Activated T-cell treated with anti-CD3 and anti-CD28 coated beads, Interleukin-2, amount 50 U/mL, for 72 hours (primary cell): ENCODE data around the gene GAK. TPM values are rescaled to one million over a fixed set of nuclear protein-coding genes. Genes with fewer than 3 reads are reported as not detected.

Experiments used
- ATAC-seq, 2 donors: fragments of 150-1000 bp; cut with Tn5 transposase; replicated peaks in 1 of 2; 2 replicates each; pipeline ENCODE4 v1.10.0; 2021; ENCODE audit warnings: moderate library complexity in 2 of 2, mild to moderate bottlenecking in 1 of 2
- DNase-seq, 2 donors: peaks; one replicate each; pipeline ENCODE4 v3.0.0; 2021 to 2022; ENCODE audit warnings: mixed read lengths in 1 of 2
- H3K27ac Mint-ChIP-seq: one replicate; pipeline ENCODE4 v1.8.0; 2022; ENCODE audit warnings: mild to moderate bottlenecking, moderate library complexity, mixed read lengths
- H3K27me3 Mint-ChIP-seq: one replicate; pipeline ENCODE4 v1.8.0; 2022; ENCODE audit warnings: low read depth, mixed read lengths
- H3K36me3 Mint-ChIP-seq, 2 donors: one replicate each; pipeline ENCODE4 v1.8.0; 2022; ENCODE audit warnings: mixed read lengths in 2 of 2, mild to moderate bottlenecking in 1 of 2; ENCODE audit not compliant: insufficient read depth in 2 of 2
- H3K4me1 Mint-ChIP-seq: one replicate; pipeline ENCODE4 v1.8.0; 2022; ENCODE audit warnings: low read depth, mixed read lengths
- H3K4me3 Mint-ChIP-seq, 2 donors: one replicate each; pipeline ENCODE4 v1.8.0; 2022; ENCODE audit warnings: mild to moderate bottlenecking in 2 of 2, mixed read lengths in 2 of 2, moderate library complexity in 2 of 2
- H3K9me3 Mint-ChIP-seq, 2 donors: one replicate each; pipeline ENCODE4 v1.8.0; 2022; ENCODE audit warnings: mixed read lengths in 2 of 2
- total RNA-seq, 2 donors: library from RNA; stranded (reverse); gene quantifications; one replicate each; pipeline ENCODE4 v1.2.3, GENCODE V29; 2022

Gene GAK
- total RNA-seq, 2 donors from 2014 or later = 136 to 140 TPM

DNA sequence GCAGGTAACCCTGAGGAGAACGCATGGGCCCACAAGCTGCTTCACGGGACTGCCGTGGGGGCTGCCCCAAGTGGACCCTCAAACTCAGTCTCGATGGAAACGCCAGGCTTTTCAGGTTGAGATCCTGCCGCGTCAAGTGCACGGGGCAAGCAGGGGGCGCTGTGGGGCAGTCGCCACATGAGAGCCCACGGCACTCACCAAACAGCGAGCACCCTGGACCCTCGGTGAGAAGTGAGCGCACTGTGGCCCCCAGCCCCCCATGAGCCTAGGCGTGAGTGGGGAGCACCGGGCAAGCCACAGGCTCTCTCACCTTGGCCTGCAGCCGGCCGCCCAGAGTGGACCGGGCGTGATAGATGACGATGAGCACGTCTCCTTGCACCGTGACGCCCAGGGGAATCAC is 55.3 kb downstream of the GAK start:
- Mint-ChIP-seq H3K4me3 (peak overlapping the region in 1 of 2 donors; percentile 51), H3K4me1 (peaks cover 29% of the 10 kb centered on the region), H3K36me3 (peaks cover 4 to 20% of the 10 kb centered on the region in 2 donors), H3K27ac (peak overlapping the region; percentile 61), H3K9me3 (no peaks in the 10 kb centered on the region), H3K27me3 (no peaks in the 10 kb centered on the region)
- no peak for ATAC-seq
- DNase-seq = no peak

- Mint-ChIP-seq H3K4me1 (peaks cover 29% of the 10 kb centered on the region), H3K36me3 (peaks cover 4 to 20% of the 10 kb centered on the region in 2 donors), H3K27ac (no peak overlapping the region), H3K27me3 (no peaks in the 10 kb centered on the region), H3K9me3 (no peaks in the 10 kb centered on the region), H3K4me3 (no peak overlapping the region)
- DNase-seq (no peak), ATAC-seq (no peak)
Measured at GRCh38 chr4:875818-876423, 56.2 kb downstream of the GAK start.

DNA sequence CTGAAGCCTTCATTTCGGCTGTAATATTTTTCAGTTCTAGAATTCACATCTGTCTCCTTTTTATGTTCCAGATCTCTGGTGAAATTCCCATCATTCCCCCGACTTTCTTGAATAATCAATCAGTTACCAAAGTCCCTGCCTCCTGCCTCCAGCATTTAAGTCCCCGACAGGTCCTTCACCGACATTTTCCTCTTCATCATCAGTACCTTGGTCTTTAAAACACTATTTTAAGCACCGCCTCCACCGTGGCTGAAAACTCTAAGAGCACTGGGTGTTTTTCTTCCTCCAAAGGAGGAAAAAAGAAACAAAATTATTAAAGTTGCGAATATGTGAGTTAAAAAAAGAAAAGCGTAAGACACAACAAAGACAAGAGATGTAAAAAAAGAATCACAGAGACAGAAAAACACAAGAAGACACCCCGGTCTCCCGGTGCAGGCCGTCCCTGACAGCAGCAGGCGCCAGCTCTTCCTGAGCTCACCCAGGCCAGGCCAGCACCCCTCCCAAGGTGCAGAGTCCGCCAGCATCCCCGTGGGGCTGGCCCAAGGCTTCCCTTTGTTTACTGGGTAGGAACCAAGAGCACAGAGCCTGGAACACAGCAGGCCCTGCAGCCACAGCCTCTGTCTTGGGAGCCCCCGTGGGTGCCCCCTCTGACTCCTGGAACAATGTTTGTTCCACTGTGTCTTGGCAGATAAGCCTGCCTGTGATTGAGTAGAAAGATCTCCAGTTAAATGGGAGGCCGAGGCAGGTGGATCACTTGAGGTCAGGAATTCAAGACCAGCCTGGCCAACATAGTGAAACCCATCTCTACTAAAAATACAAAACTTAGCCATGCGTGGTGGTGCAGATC is 56.9 kb downstream of the GAK start:
- no peak overlapping the region for H3K27ac Mint-ChIP-seq
- no peaks in the 10 kb centered on the region for H3K27me3 Mint-ChIP-seq
- DNase-seq = no peak
- H3K36me3 Mint-ChIP-seq = peaks cover 4 to 24% of the 10 kb centered on the region in 2 donors
- H3K9me3 Mint-ChIP-seq = no peaks in the 10 kb centered on the region
- H3K4me3 Mint-ChIP-seq = no peak overlapping the region
- no peak for ATAC-seq
- H3K4me1 Mint-ChIP-seq = peaks cover 24% of the 10 kb centered on the region

- ATAC-seq (no peak), DNase-seq (no peak)
- Mint-ChIP-seq H3K36me3 (peaks cover 11 to 28% of the 10 kb centered on the region in 2 donors), H3K4me1 (peaks cover 13% of the 10 kb centered on the region), H3K27me3 (no peaks in the 10 kb centered on the region), H3K27ac (no peak overlapping the region), H3K9me3 (peaks cover 0 to 4% of the 10 kb centered on the region in 2 donors), H3K4me3 (no peak overlapping the region)
Measured at GRCh38 chr4:874056-874455, 58.1 kb downstream of the GAK start.

GRCh38 chr4:872241-872981 is 59.7 kb downstream of the GAK start:
- no peaks in the 10 kb centered on the region for H3K27me3 Mint-ChIP-seq
- no peak for DNase-seq
- peaks cover 0 to 4% of the 10 kb centered on the region in 2 donors for H3K9me3 Mint-ChIP-seq
- H3K27ac Mint-ChIP-seq = no peak overlapping the region
- H3K4me3 Mint-ChIP-seq = no peak overlapping the region
- H3K36me3 Mint-ChIP-seq = peaks cover 14 to 30% of the 10 kb centered on the region in 2 donors
- H3K4me1 Mint-ChIP-seq = no peaks in the 10 kb centered on the region
- ATAC-seq = peak; percentile 26 to 35

DNA sequence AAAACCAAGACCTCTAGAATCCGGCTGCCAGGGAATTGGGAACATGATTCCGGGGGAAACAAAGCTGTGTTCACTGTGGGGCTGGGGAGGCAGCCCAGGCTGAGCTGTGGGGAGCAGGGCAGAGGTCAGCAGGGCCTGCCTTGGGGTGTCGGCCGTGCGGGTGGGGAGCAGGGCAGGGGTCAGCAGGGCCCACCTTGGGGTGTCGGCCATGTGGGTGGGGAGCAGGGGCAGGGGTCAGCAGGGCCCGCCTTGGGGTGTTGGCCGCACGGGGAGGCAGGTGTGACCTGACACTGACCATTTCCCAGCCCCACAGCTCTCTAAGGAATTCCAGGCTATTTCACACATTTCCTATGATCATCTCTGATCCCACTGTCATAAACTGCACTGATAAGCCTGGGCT is 60.6 kb downstream of the GAK start:
- ATAC-seq (no peak), DNase-seq (no peak)
- no peaks in the 10 kb centered on the region for H3K27me3 Mint-ChIP-seq
- no peak overlapping the region for H3K4me3 Mint-ChIP-seq
- H3K36me3 Mint-ChIP-seq = peaks cover 14 to 26% of the 10 kb centered on the region in 2 donors
- no peak overlapping the region for H3K27ac Mint-ChIP-seq
- H3K9me3 Mint-ChIP-seq = peaks cover 0 to 4% of the 10 kb centered on the region in 2 donors
- H3K4me1 Mint-ChIP-seq = no peaks in the 10 kb centered on the region

GRCh38 chr4:870951-871350 is 61.2 kb downstream of the GAK start:
- peaks cover 0 to 4% of the 10 kb centered on the region in 2 donors for H3K9me3 Mint-ChIP-seq
- no peak overlapping the region for H3K4me3 Mint-ChIP-seq
- H3K27me3 Mint-ChIP-seq = no peaks in the 10 kb centered on the region
- no peaks in the 10 kb centered on the region for H3K4me1 Mint-ChIP-seq
- DNase-seq (no peak), ATAC-seq (no peak)
- peaks cover 14 to 27% of the 10 kb centered on the region in 2 donors for H3K36me3 Mint-ChIP-seq
- H3K27ac Mint-ChIP-seq = no peak overlapping the region

DNA sequence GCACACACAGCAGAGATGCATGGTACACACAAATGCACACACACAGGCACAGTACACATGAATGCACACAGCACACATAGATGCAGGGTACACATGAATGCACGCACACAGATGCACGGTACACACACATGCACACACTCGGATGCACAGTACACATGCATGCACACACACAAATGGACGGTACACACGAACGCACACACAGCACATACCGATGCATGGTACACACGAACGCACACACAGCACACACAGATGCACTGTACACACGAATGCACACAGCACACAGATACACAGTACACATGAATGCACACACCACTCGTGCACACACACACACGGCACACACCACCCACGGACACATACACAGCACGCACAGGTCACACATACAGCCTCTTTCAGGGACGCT is 62.3 kb downstream of the GAK start:
- Mint-ChIP-seq H3K36me3 (peaks cover 14 to 27% of the 10 kb centered on the region in 2 donors), H3K4me3 (no peak overlapping the region), H3K27me3 (no peaks in the 10 kb centered on the region), H3K4me1 (no peaks in the 10 kb centered on the region), H3K9me3 (peaks cover 0 to 4% of the 10 kb centered on the region in 2 donors), H3K27ac (no peak overlapping the region)
- DNase-seq = no peak
- no peak for ATAC-seq

DNA sequence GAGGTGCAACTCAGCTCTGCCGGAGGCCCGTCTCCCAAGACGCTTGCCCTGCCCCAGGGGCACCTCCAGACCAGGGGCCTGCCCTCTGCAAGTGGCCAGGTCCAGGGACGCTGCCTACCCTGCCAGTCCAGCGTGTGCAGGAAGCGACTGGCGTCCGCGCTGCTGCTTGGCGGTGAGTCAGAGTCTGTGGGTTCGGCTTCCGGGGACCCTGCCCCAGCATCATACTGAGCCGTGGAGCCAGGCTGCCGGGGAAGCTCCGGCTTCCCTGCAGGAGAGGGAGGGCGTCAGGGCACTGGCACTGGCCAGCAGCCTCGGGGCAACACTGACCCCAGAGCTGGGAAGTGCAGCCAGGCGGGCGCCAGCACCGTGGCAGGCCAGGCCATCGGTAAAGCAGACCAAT is 63.7 kb downstream of the GAK start:
- peaks cover 11 to 20% of the 10 kb centered on the region in 2 donors for H3K36me3 Mint-ChIP-seq
- no peak overlapping the region for H3K4me3 Mint-ChIP-seq
- no peak for ATAC-seq
- no peak overlapping the region for H3K27ac Mint-ChIP-seq
- no peaks in the 10 kb centered on the region for H3K27me3 Mint-ChIP-seq
- H3K9me3 Mint-ChIP-seq = peaks cover 0 to 4% of the 10 kb centered on the region in 2 donors
- DNase-seq = no peak
- no peaks in the 10 kb centered on the region for H3K4me1 Mint-ChIP-seq

GRCh38 chr4:867526-868250 is 64.4 kb downstream of the GAK start:
- DNase-seq (no peak), ATAC-seq (no peak)
- Mint-ChIP-seq H3K9me3 (peaks cover 0 to 4% of the 10 kb centered on the region in 2 donors), H3K27ac (no peak overlapping the region), H3K4me1 (no peaks in the 10 kb centered on the region), H3K36me3 (peaks cover 15 to 26% of the 10 kb centered on the region in 2 donors), H3K4me3 (no peak overlapping the region), H3K27me3 (no peaks in the 10 kb centered on the region)

DNA sequence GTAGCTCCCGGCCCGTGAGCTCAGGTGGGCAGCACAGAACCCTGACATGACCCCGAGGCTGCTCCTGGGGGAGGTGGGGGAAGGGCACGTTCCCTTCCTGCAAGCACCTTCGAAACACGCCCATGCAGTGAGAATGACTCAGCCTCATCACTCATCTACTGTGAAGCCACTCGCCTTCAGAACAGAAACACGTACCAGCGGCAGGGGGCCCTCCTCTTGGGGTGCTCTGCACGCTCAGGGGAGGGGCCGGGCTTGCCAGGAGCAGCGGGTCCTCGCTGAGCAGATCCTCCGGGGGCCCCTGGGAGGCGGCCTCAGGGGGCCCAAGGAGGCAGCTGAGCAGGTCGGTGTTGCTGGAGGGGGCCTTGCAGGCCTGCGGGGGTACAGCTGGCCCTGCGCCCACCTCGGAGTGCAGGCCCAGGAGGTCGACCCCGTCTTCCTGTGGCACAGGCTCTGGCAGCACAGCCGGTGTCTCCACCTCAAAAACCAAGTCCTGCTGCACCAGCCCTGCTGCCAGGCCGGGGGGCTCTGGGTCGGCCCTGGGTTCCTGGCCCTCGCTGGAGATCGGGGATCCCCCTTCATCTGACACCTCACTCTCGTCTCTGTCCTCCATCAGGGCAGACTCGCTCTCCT is 65.2 kb downstream of the GAK start:
- Mint-ChIP-seq H3K36me3 (peaks cover 15 to 26% of the 10 kb centered on the region in 2 donors), H3K9me3 (peaks cover 0 to 4% of the 10 kb centered on the region in 2 donors), H3K27ac (no peak overlapping the region), H3K27me3 (no peaks in the 10 kb centered on the region), H3K4me3 (no peak overlapping the region), H3K4me1 (no peaks in the 10 kb centered on the region)
- DNase-seq = peak in 1 of 2 donors; percentile 23
- ATAC-seq = peak; percentile 53 to 59

DNA sequence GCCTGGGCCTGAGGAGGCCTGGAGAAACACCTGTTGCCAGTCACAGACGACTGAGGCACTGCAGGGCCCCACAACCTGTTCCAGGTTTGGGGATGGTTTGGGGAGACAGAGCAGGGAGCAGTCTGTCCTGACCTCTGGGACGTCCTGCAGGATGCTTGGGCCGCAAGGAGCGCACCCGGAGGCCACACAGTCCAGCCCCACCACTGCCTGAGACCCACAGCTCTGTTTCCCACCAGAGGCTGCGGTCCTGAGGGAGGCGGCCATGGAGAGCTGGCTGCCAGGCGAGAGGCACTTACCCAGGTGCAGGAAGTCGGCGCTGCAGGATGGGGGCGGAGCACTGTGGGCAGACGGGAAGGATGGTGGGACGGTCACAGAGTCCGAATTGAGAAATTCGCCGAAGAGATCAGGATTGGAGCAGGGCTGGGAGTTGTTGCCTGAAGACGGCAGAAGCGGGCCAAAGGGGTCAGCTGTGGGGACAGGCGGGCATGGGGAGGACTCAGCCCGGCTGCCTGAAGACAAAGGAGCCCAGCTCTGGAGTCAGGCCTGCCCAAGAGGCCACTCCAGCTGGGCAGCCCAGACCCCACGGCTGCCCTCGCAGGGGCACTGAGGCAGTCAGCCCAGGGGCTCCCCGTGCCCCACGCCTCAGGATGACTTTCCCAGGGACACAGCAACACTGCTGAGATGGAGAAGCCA is 65.9 kb downstream of the GAK start:
- Mint-ChIP-seq H3K4me1 (no peaks in the 10 kb centered on the region), H3K27ac (no peak overlapping the region), H3K4me3 (no peak overlapping the region), H3K9me3 (peaks cover 0 to 4% of the 10 kb centered on the region in 2 donors), H3K27me3 (no peaks in the 10 kb centered on the region), H3K36me3 (peaks cover 15 to 30% of the 10 kb centered on the region in 2 donors)
- DNase-seq (no peak), ATAC-seq (peak in 1 of 2 donors; percentile 5)
